Hematopoietic multipotent progenitor cell treated with erythropoietin and hydrocortisone succinate and interleukin-3 and kit ligand, for 6 days (in vitro differentiated cells): ENCODE results near the gene CPEB1.
"Not testable (repeated sequence)": the region's sequence is repeated elsewhere in the genome, so short reads cannot be mapped to it uniquely, and the experiment has no call there.

Experiments used
- DNase-seq: peaks from one replicate; pipeline ENCODE4 v3.0.0-alpha.2; 2015

The CPEB1 gene

DNA sequence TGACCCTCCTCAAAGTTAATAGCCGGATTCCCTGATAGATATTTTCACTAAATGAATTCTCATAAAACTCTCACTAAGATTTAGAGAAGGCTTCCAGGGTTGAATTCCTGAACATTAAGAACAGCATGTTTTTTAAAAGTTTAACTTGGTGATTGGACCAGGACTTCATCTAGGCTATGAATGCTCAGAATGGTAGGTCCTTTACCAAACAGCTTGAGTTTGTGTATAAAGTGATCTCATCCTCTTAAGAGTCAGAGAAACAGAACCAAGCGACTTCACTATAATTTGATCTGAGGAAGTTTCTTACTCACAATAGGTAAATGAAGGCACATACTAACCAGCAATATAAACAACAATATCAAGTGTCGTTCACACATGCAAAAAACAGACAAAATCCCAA lies 143.1 kb downstream of the CPEB1 start:
- not testable (repeated sequence) for DNase-seq

GRCh38 chr15:82502700-82503339 lies 144.3 kb downstream of the CPEB1 start:
- DNase-seq, result not testable (repeated sequence)

DNA sequence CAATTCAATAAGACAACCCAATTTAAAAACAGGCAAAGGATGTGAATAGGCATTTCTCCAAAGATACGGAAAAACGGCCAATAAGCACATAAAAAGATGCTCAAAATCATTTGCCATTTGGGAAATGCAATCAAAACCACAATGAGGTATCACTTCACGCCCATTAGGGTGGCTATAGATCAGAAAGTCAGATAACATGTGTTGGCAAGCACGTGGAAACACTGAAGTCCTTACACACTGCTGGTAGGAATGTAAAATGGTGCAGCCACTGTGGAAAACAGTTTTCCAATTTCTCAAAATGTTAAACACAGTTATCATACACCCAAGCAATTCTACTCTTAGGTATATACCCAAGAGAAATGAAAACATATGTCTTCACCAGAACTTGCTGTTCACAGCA lies 146.4 kb downstream of the CPEB1 start:
- DNase-seq, result not testable (repeated sequence)

DNA sequence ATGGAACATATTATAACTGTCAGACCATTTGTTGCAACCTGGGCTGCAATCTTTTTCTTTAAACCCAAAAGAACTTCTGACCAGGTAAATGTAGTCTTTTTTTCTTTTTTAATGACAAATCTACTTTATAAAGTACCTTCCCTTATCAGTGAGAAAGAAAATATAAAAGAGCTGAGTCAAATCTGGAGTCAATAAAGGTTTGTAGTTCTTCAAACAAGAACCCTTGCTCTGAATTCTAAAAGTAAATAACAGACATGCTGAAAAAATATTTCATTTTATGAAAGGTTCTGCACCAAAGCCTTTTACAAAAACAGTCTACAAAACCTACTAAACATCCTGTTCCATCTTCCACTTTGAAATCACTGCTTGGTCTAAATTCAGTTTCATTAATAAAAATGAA lies 149.2 kb downstream of the CPEB1 start:
- DNase-seq, result not testable (repeated sequence)
